ENCODE data around the gene HAGHL.
"Not testable (repeated sequence)": the region's sequence is repeated elsewhere in the genome, so short reads cannot be mapped to it uniquely, and the experiment has no call there.

The HAGHL gene

GRCh38 chr16:767743-768235, 40.9 kb downstream of the HAGHL start:
- Histone ChIP-seq H3K27me3 (replicated peaks; ENCODE audit: control insufficient read depth, insufficient read depth, low read length) (peaks cover 10% of the 10 kb centered on the region), H3K4me3 (ENCODE audit: low read length) (no peak overlapping the region), H3K9ac (ENCODE audit: low read length) (no peak overlapping the region), H3K4me1 (ENCODE audit: control insufficient read depth, insufficient read depth, low read length) (no peaks in the 10 kb centered on the region), H3K36me3 (ENCODE audit: control insufficient read depth, insufficient read depth, low read length, severe bottlenecking) (no peaks in the 10 kb centered on the region), H3K9me3 (ENCODE audit: control insufficient read depth, low read length) (no peaks in the 10 kb centered on the region)
- no peak for DNase-seq (ENCODE audit: low read depth)

DNA sequence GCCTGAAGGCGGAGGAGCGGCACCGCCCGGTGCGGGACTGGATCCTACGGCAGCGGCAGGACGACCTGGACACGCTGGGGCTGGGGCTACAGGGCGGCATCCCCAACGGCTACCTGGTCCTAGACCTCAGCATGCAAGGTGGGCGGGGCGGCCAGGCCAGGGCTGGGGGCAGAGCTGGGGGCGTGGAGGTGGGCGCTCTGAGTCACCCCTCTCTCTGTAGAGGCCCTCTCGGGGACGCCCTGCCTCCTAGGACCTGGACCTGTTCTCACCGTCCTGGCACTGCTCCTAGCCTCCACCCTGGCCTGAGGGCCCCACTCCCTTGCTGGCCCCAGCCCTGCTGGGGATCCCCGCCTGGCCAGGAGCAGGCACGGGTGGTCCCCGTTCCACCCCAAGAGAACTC, 41.5 kb downstream of the HAGHL start:
- H3K27me3 ChIP-seq (replicated peaks; ENCODE audit: control insufficient read depth, insufficient read depth, low read length) = peaks cover 7% of the 10 kb centered on the region
- no peaks in the 10 kb centered on the region for H3K4me1 ChIP-seq (ENCODE audit: control insufficient read depth, insufficient read depth, low read length)
- no peak overlapping the region for H3K9ac ChIP-seq (ENCODE audit: low read length)
- no peaks in the 10 kb centered on the region for H3K36me3 ChIP-seq (ENCODE audit: control insufficient read depth, insufficient read depth, low read length, severe bottlenecking)
- H3K9me3 ChIP-seq (ENCODE audit: control insufficient read depth, low read length) = no peaks in the 10 kb centered on the region
- H3K4me3 ChIP-seq (ENCODE audit: low read length) = no peak overlapping the region
- no peak for DNase-seq (ENCODE audit: low read depth)

GRCh38 chr16:769184-769784, 42.4 kb downstream of the HAGHL start:
- Histone ChIP-seq H3K36me3 (ENCODE audit: control insufficient read depth, insufficient read depth, low read length, severe bottlenecking) (no peaks in the 10 kb centered on the region), H3K9me3 (ENCODE audit: control insufficient read depth, low read length) (no peaks in the 10 kb centered on the region), H3K27me3 (replicated peaks; ENCODE audit: control insufficient read depth, insufficient read depth, low read length) (peaks cover 7% of the 10 kb centered on the region), H3K4me1 (ENCODE audit: control insufficient read depth, insufficient read depth, low read length) (no peaks in the 10 kb centered on the region), H3K4me3 (ENCODE audit: low read length) (no peak overlapping the region), H3K9ac (ENCODE audit: low read length) (no peak overlapping the region)
- no peak for DNase-seq (ENCODE audit: low read depth)

- Histone ChIP-seq H3K36me3 (ENCODE audit: control insufficient read depth, insufficient read depth, low read length, severe bottlenecking) (no peaks in the 10 kb centered on the region), H3K9ac (ENCODE audit: low read length) (no peak overlapping the region), H3K4me1 (ENCODE audit: control insufficient read depth, insufficient read depth, low read length) (no peaks in the 10 kb centered on the region), H3K27me3 (replicated peaks; ENCODE audit: control insufficient read depth, insufficient read depth, low read length) (peaks cover 7% of the 10 kb centered on the region), H3K4me3 (ENCODE audit: low read length) (no peak overlapping the region), H3K9me3 (ENCODE audit: control insufficient read depth, low read length) (no peaks in the 10 kb centered on the region)
- no peak for DNase-seq (ENCODE audit: low read depth)
Observed at GRCh38 chr16:769934-770333, 43.0 kb downstream of the HAGHL start.

DNA sequence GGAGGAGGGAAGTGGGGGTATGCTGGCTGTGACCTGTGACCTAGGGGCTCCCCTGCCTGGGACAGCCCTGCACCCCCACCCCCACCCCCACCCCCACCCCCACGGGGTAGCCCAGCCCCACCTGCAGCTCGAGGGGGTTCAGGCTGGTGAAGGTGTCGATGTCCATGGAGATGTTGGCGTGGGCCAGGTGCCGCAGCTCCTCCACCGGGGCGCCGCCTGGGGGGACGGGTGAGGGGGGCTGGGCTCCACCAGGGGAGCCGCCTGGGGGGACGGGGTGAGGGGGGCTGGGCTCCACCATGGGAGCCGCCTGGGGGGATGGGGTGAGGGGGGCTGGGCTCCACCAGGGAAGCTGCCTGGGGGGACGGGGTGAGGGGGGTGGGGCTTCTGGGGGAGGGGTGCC, 43.5 kb downstream of the HAGHL start:
- Histone ChIP-seq H3K9me3 (ENCODE audit: control insufficient read depth, low read length) (no peaks in the 10 kb centered on the region), H3K9ac (ENCODE audit: low read length) (no peak overlapping the region), H3K4me3 (ENCODE audit: low read length) (no peak overlapping the region), H3K27me3 (replicated peaks; ENCODE audit: control insufficient read depth, insufficient read depth, low read length) (peaks cover 7% of the 10 kb centered on the region), H3K36me3 (ENCODE audit: control insufficient read depth, insufficient read depth, low read length, severe bottlenecking) (no peaks in the 10 kb centered on the region), H3K4me1 (ENCODE audit: control insufficient read depth, insufficient read depth, low read length) (no peaks in the 10 kb centered on the region)
- DNase-seq (ENCODE audit: low read depth) = no peak

- H3K36me3 ChIP-seq (ENCODE audit: control insufficient read depth, insufficient read depth, low read length, severe bottlenecking) = no peaks in the 10 kb centered on the region
- no peak for DNase-seq (ENCODE audit: low read depth)
- H3K4me1 ChIP-seq (ENCODE audit: control insufficient read depth, insufficient read depth, low read length) = no peaks in the 10 kb centered on the region
- no peaks in the 10 kb centered on the region for H3K9me3 ChIP-seq (ENCODE audit: control insufficient read depth, low read length)
- H3K27me3 ChIP-seq (replicated peaks; ENCODE audit: control insufficient read depth, insufficient read depth, low read length) = peaks cover 11% of the 10 kb centered on the region
- no peak overlapping the region for H3K4me3 ChIP-seq (ENCODE audit: low read length)
- H3K9ac ChIP-seq (ENCODE audit: low read length) = no peak overlapping the region
Observed at GRCh38 chr16:772959-773358, 46.1 kb downstream of the HAGHL start.

GRCh38 chr16:774086-775001, 47.4 kb downstream of the HAGHL start:
- Histone ChIP-seq H3K4me3 (ENCODE audit: low read length) (no peak overlapping the region), H3K4me1 (ENCODE audit: control insufficient read depth, insufficient read depth, low read length) (no peaks in the 10 kb centered on the region), H3K9ac (ENCODE audit: low read length) (no peak overlapping the region), H3K9me3 (ENCODE audit: control insufficient read depth, low read length) (no peaks in the 10 kb centered on the region), H3K36me3 (ENCODE audit: control insufficient read depth, insufficient read depth, low read length, severe bottlenecking) (no peaks in the 10 kb centered on the region), H3K27me3 (replicated peaks; ENCODE audit: control insufficient read depth, insufficient read depth, low read length) (peaks cover 24% of the 10 kb centered on the region)
- no peak for DNase-seq (ENCODE audit: low read depth)

DNA sequence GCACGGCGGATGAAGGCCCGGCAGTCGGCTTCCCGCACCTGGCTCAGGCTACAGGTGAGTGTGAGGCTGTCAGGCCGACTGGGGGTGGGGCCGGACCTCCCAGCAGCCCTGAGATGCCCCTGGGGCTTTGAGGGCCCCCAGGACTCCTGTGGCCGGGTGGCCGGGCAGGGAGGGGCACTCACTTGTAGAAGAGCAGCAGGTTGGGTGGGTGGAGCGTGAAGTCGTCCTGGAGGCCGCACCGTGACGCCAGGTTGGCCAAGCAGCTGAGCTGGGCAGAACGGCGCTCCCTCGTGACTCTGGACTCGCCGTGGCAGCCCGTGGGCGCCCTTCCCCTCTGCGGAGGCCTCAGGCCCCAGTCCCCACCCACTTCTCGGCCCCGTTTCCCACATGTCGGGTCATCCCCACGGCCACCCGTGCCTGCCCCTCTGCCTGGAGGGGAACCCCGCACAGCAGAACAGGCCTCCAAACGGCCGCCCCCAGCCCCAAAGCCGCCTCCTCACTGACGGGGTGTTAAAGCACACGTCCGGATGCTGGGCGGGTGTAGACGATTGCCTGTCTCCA, 48.4 kb downstream of the HAGHL start:
- Histone ChIP-seq H3K27me3 (replicated peaks; ENCODE audit: control insufficient read depth, insufficient read depth, low read length) (peaks cover 30% of the 10 kb centered on the region), H3K36me3 (ENCODE audit: control insufficient read depth, insufficient read depth, low read length, severe bottlenecking) (no peaks in the 10 kb centered on the region), H3K9me3 (ENCODE audit: control insufficient read depth, low read length) (no peaks in the 10 kb centered on the region), H3K4me3 (ENCODE audit: low read length) (no peak overlapping the region), H3K4me1 (ENCODE audit: control insufficient read depth, insufficient read depth, low read length) (no peaks in the 10 kb centered on the region), H3K9ac (ENCODE audit: low read length) (no peak overlapping the region)
- no peak for DNase-seq (ENCODE audit: low read depth)

DNA sequence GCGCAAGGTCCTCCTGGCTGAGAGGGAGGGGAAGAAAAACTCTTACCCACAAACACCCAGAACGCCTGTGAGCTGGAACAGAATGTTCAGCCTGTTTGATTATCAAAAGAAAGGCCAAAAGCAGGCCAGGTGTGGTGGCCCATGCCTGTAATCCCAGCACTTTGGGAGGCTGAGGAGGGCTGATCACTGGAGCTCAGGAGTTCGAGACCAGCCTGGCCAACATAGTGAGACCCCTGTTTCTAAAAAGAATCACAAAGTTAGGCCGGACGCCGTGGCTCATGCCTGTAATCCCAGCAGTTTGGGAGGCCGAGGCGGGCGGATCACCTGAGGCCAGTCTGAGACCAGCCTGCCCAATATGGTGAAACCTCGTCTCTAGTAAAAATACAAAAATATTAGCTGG, 49.4 kb downstream of the HAGHL start:
- not testable (repeated sequence) for H3K36me3 ChIP-seq (ENCODE audit: control insufficient read depth, insufficient read depth, low read length, severe bottlenecking); H3K4me3 ChIP-seq (ENCODE audit: low read length); H3K9me3 ChIP-seq (ENCODE audit: control insufficient read depth, low read length); DNase-seq (ENCODE audit: low read depth); H3K9ac ChIP-seq (ENCODE audit: low read length); H3K4me1 ChIP-seq (ENCODE audit: control insufficient read depth, insufficient read depth, low read length)
- H3K27me3 ChIP-seq (replicated peaks; ENCODE audit: control insufficient read depth, insufficient read depth, low read length) = peaks cover 30% of the 10 kb centered on the region

DNA sequence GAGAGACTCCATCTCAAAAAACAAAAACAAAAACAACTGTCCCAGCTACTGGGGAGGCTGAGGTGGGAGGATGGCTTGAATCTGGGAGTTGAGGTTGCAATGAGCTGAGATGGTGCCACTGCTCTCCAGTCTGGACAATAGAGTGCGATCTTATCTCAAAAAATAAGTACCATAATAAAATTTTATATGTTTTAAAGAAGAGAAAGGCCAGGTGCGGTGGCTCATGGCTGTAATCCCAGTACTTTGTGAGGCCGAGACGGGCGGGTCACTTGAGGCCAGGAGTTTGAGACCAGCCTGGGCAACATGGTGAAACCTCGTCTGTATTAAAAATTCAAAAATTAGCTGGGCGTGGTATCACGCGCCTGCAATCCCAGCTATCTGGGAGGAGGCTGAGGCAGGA, 49.9 kb downstream of the HAGHL start:
- Histone ChIP-seq H3K9ac (ENCODE audit: low read length) (no peak overlapping the region), H3K36me3 (ENCODE audit: control insufficient read depth, insufficient read depth, low read length, severe bottlenecking) (no peaks in the 10 kb centered on the region), H3K27me3 (replicated peaks; ENCODE audit: control insufficient read depth, insufficient read depth, low read length) (peaks cover 30% of the 10 kb centered on the region), H3K4me3 (ENCODE audit: low read length) (no peak overlapping the region), H3K9me3 (ENCODE audit: control insufficient read depth, low read length) (no peaks in the 10 kb centered on the region), H3K4me1 (ENCODE audit: control insufficient read depth, insufficient read depth, low read length) (peaks cover 4% of the 10 kb centered on the region)
- no peak for DNase-seq (ENCODE audit: low read depth)

GRCh38 chr16:777826-778225, 50.9 kb downstream of the HAGHL start:
- Histone ChIP-seq H3K9me3 (ENCODE audit: control insufficient read depth, low read length) (no peaks in the 10 kb centered on the region), H3K4me3 (ENCODE audit: low read length) (no peak overlapping the region), H3K9ac (ENCODE audit: low read length) (no peak overlapping the region), H3K36me3 (ENCODE audit: control insufficient read depth, insufficient read depth, low read length, severe bottlenecking) (no peaks in the 10 kb centered on the region), H3K27me3 (replicated peaks; ENCODE audit: control insufficient read depth, insufficient read depth, low read length) (peaks cover 37% of the 10 kb centered on the region), H3K4me1 (ENCODE audit: control insufficient read depth, insufficient read depth, low read length) (peaks cover 4% of the 10 kb centered on the region)
- peak; percentile 8 for DNase-seq (ENCODE audit: low read depth)
